Calu3 (cell line): Measurements from ENCODE around the gene CCDC93. TPM values are rescaled to one million over a fixed set of nuclear protein-coding genes. Genes with fewer than 3 reads are reported as not detected.

Experiments used
- BruUV-seq: library from RNA; stranded (reverse); fragments of 400-500 nt; replicated peaks from 2 replicates; lab custom pipeline; 2021; lab: Mats Ljungman, UMichigan
- CTCF ChIA-PET: fragments of 300-600 bp; sonication (Branson Sonifier 250); formaldehyde crosslinking; loops from one replicate; lab custom pipeline; 2022; ENCODE audit warnings: antibody characterized with exemption; lab: Charles Lee
- DNase-seq: peaks from one replicate; pipeline ENCODE4 v3.0.0; 2022
- H3K27ac Mint-ChIP-seq: one replicate; pipeline ENCODE4 v1.8.0; 2022; ENCODE audit warnings: mixed read lengths; ENCODE audit not compliant: unreplicated experiment
- H3K27me3 Mint-ChIP-seq: one replicate; pipeline ENCODE4 v1.8.0; 2022; ENCODE audit warnings: mixed read lengths; ENCODE audit not compliant: unreplicated experiment
- H3K36me3 Mint-ChIP-seq: one replicate; pipeline ENCODE4 v1.8.0; 2022; ENCODE audit warnings: mild to moderate bottlenecking, moderate library complexity, mixed read lengths; ENCODE audit not compliant: insufficient read depth, unreplicated experiment
- H3K4me1 Mint-ChIP-seq: one replicate; pipeline ENCODE4 v1.8.0; 2022; ENCODE audit warnings: mild to moderate bottlenecking, low read depth, mixed read lengths; ENCODE audit not compliant: unreplicated experiment
- H3K4me3 Mint-ChIP-seq: one replicate; pipeline ENCODE4 v1.8.0; 2022; ENCODE audit warnings: mild to moderate bottlenecking, low read depth, moderate library complexity, mixed read lengths; ENCODE audit not compliant: unreplicated experiment
- H3K9me3 Mint-ChIP-seq: one replicate; pipeline ENCODE4 v1.8.0; 2022; ENCODE audit warnings: low read depth, mixed read lengths; ENCODE audit not compliant: unreplicated experiment
- CTCF ChIP-seq: fragments of 200-600 bp; IDR thresholded peaks from one replicate; pipeline ENCODE4 v1.8.0; 2022; ENCODE audit warnings: antibody characterized with exemption; ENCODE audit not compliant: unreplicated experiment
- intact Hi-C: fragments of 100-400 bp; cut with micrococcal nuclease; formaldehyde crosslinking; loops from one replicate; pipeline ENCODE4 v1.10.0; 2022; ENCODE audit not compliant: unreplicated experiment
- total RNA-seq: library from RNA; stranded (reverse); gene quantifications from 2 replicates; pipeline ENCODE4 v1.2.3, GENCODE V29; 2022

The CCDC93 gene
- total RNA-seq, 1 experiment from 2014 or later, result 57.3 TPM

- no peaks in the 10 kb centered on the region for H3K9me3 Mint-ChIP-seq
- intact Hi-C loops, result no loop called here
- H3K27ac Mint-ChIP-seq, result no peak overlapping the region
- no TSS peak for BruUV-seq
- CTCF ChIA-PET, result no interaction called here
- no peaks in the 10 kb centered on the region for H3K4me1 Mint-ChIP-seq
- H3K36me3 Mint-ChIP-seq, result peaks cover 43% of the 10 kb centered on the region
- no peaks in the 10 kb centered on the region for H3K27me3 Mint-ChIP-seq
- H3K4me3 Mint-ChIP-seq, result no peak overlapping the region
- DNase-seq, result no peak
- no peak for TF ChIP-seq CTCF
These were observed 19.1 kb downstream of the CCDC93 start for GRCh38 chr2:117994729-117995128.

GRCh38 chr2:117989854-117990438 is 23.9 kb downstream of the CCDC93 start:
- Mint-ChIP-seq H3K27me3 (no peaks in the 10 kb centered on the region), H3K27ac (no peak overlapping the region), H3K4me3 (no peak overlapping the region), H3K9me3 (no peaks in the 10 kb centered on the region), H3K4me1 (no peaks in the 10 kb centered on the region), H3K36me3 (peaks cover 39% of the 10 kb centered on the region)
- TF ChIP-seq CTCF, result no peak
- BruUV-seq, result no TSS peak
- intact Hi-C loops, result no loop called here
- CTCF ChIA-PET, result interaction anchor here (1.5 kb wide), 1 partner anchor 13 kb away, joined by 4 read pairs; no protein-coding TSS in a partner anchor
- DNase-seq, result no peak

- Mint-ChIP-seq H3K27me3 (no peaks in the 10 kb centered on the region), H3K4me1 (peaks cover 20% of the 10 kb centered on the region), H3K27ac (no peak overlapping the region), H3K9me3 (no peaks in the 10 kb centered on the region), H3K4me3 (no peak overlapping the region), H3K36me3 (peaks cover 36% of the 10 kb centered on the region)
- BruUV-seq, result no TSS peak
- CTCF ChIA-PET, result no interaction called here
- DNase-seq, result no peak
- no peak for TF ChIP-seq CTCF
- intact Hi-C loops, result no loop called here
These were observed 26.7 kb downstream of the CCDC93 start for GRCh38 chr2:117987121-117987520.

- intact Hi-C loops, result no loop called here
- CTCF ChIA-PET, result interaction anchor here (0.7 kb wide), 1 partner anchor 171 kb away, joined by 3 read pairs; the partner anchor contains the start of gene DDX18
- Mint-ChIP-seq H3K27me3 (no peaks in the 10 kb centered on the region), H3K27ac (no peak overlapping the region), H3K4me1 (peaks cover 33% of the 10 kb centered on the region), H3K36me3 (peaks cover 28% of the 10 kb centered on the region), H3K4me3 (no peak overlapping the region), H3K9me3 (no peaks in the 10 kb centered on the region)
- DNase-seq, result no peak
- TF ChIP-seq CTCF, result no peak
- no TSS peak for BruUV-seq
These were observed 28.8 kb downstream of the CCDC93 start for GRCh38 chr2:117985092-117985491.
